ENCODE data around the gene SMKR1.

- no peak for TF ChIP-seq CTCF (optimal IDR thresholded peaks at IDR 0.05 in 1 of 3, IDR thresholded peaks at IDR 0.05 in 1 of 3, conservative IDR thresholded peaks at IDR 0.05 in 1 of 3; ENCODE audit: extremely low read depth in 1 of 3, insufficient read depth in 2 of 3, low read length in 3 of 3)
- no peak for TF ChIP-seq EZH2 (IDR thresholded peaks at IDR 0.05; ENCODE audit: low read length)
Observed at GRCh38 chr7:129553899-129554461, 51.6 kb downstream of the SMKR1 start.

All from keratinocyte (primary cell).